Measurements from ENCODE around the gene HELT. TPM values are rescaled to one million over a fixed set of nuclear protein-coding genes. Genes with fewer than 3 reads are reported as not detected.

HELT gene
- total RNA-seq, 1 experiment from 2014 or later: not detected

DNA sequence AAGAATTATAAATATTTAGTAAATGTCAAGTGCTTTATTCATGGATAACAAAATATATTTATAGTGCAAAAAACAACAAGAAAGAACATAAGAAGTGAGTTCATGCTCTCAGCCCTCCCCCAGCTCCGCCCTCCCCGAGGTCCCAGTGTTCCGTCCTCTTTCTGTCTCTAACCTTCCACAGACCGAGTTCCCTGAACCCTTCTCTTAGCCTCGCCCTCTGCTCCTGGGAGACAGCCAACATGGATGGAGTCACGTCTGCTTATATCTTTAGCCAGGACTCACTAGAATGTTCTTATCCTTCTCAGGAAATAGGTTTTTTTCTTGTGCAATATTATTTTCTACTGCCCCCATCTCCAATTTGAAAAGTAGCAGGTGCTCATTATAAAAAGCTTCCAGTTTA is 40.1 kb upstream of the HELT start:
- no peak for ATAC-seq
- no peak overlapping the region for H3K9ac ChIP-seq (ENCODE audit: low read length)
- H3K4me2 ChIP-seq (ENCODE audit: low read length): no peak overlapping the region
- H3K4me3 ChIP-seq (ENCODE audit: low read length): no peak overlapping the region
- peaks cover 14% of the 10 kb centered on the region for H3K4me1 ChIP-seq (ENCODE audit: insufficient read depth, low read length)
- no peak overlapping the region for H3K27ac ChIP-seq (ENCODE audit: low read length)
- ChIA-PET CTCF (no interaction called here), POLR2A (ENCODE audit: unreplicated experiment) (no interaction called here)
- TF ChIP-seq EZH2phosphoT487 (IDR thresholded peaks at IDR 0.05; ENCODE audit: borderline replicate concordance, low read length) (no peak), EZH2 (IDR thresholded peaks at IDR 0.05; ENCODE audit: low read length, unreplicated experiment) (no peak)
- TF ChIP-seq, protein P1, sequence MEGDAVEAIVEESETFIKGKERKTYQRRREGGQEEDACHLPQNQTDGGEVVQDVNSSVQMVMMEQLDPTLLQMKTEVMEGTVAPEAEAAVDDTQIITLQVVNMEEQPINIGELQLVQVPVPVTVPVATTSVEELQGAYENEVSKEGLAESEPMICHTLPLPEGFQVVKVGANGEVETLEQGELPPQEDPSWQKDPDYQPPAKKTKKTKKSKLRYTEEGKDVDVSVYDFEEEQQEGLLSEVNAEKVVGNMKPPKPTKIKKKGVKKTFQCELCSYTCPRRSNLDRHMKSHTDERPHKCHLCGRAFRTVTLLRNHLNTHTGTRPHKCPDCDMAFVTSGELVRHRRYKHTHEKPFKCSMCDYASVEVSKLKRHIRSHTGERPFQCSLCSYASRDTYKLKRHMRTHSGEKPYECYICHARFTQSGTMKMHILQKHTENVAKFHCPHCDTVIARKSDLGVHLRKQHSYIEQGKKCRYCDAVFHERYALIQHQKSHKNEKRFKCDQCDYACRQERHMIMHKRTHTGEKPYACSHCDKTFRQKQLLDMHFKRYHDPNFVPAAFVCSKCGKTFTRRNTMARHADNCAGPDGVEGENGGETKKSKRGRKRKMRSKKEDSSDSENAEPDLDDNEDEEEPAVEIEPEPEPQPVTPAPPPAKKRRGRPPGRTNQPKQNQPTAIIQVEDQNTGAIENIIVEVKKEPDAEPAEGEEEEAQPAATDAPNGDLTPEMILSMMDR (conservative IDR thresholded peaks at IDR 0.05; ENCODE audit: low read depth, low read length): no peak
- no peaks in the 10 kb centered on the region for H3K36me3 ChIP-seq (ENCODE audit: low read depth, low read length)
- no TSS peak for BruUV-seq (replicated peaks)
- H3K27me3 ChIP-seq (ENCODE audit: low read length): no peaks in the 10 kb centered on the region
- DNase-seq: no peak
- no peaks in the 10 kb centered on the region for H3K9me2 ChIP-seq (replicated peaks; ENCODE audit: low read length)
- intact Hi-C loops (cut with micrococcal nuclease): no loop called here
- no peaks in the 10 kb centered on the region for H3F3A ChIP-seq (ENCODE audit: low read length, unreplicated experiment)
- H3K9me3 ChIP-seq (ENCODE audit: low read length): no peaks in the 10 kb centered on the region
- no peaks in the 10 kb centered on the region for H4K20me1 ChIP-seq (ENCODE audit: low read length)
- H3K79me2 ChIP-seq (ENCODE audit: low read length): no peaks in the 10 kb centered on the region
- no peak overlapping the region for H2AFZ ChIP-seq (ENCODE audit: low read length)

DNA sequence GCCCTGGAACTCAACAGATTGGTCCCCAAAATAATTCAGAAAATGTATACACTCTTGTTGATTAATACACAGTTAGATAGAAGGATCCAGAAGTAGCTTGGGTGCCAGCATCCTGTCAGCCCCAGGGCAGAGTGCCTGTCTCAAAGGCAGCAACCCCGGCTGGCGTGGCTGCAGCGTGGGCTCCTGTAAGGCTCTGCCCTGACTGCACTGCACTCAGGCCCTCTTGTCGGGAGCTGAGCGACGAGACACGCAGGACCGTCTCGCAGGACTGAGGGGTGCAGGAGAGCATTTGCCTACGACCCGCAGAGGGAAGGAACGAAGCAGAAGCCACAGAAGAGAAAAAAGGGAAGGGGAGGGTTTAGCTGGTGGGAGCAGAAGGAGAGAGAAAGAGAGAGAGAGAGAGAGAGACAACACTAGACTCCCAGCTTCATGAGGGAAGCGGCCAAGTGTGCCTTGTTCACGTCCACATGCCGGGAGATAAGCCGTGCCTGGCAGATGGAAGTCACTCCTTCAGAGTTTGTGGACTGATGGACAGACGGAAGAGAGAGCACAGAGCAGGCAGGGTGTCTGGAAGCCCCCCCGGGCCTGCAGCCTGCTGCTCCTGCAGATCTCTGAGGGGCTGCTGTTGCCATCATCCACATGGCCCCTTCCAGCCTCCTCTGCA is 38.7 kb upstream of the HELT start:
- H2AFZ ChIP-seq (ENCODE audit: low read length): no peak overlapping the region
- H3K9me2 ChIP-seq (replicated peaks; ENCODE audit: low read length): no peaks in the 10 kb centered on the region
- TF ChIP-seq EZH2 (IDR thresholded peaks at IDR 0.05; ENCODE audit: low read length, unreplicated experiment): no peak
- TF ChIP-seq, protein P1 (conservative IDR thresholded peaks at IDR 0.05; ENCODE audit: low read depth, low read length): no peak
- TF ChIP-seq EZH2phosphoT487 (IDR thresholded peaks at IDR 0.05; ENCODE audit: borderline replicate concordance, low read length): no peak
- no peak overlapping the region for H3K4me3 ChIP-seq (ENCODE audit: low read length)
- H3K79me2 ChIP-seq (ENCODE audit: low read length): no peaks in the 10 kb centered on the region
- peaks cover 14% of the 10 kb centered on the region for H3K4me1 ChIP-seq (ENCODE audit: insufficient read depth, low read length)
- no peaks in the 10 kb centered on the region for H4K20me1 ChIP-seq (ENCODE audit: low read length)
- no peaks in the 10 kb centered on the region for H3F3A ChIP-seq (ENCODE audit: low read length, unreplicated experiment)
- H3K4me2 ChIP-seq (ENCODE audit: low read length): peak overlapping the region; percentile 39; the same call in 1 of the 2 replicates
- ChIA-PET POLR2A (ENCODE audit: unreplicated experiment) (no interaction called here), CTCF (no interaction called here)
- H3K27me3 ChIP-seq (ENCODE audit: low read length): no peaks in the 10 kb centered on the region
- H3K36me3 ChIP-seq (ENCODE audit: low read depth, low read length): no peaks in the 10 kb centered on the region
- no peak overlapping the region for H3K9ac ChIP-seq (ENCODE audit: low read length)
- intact Hi-C loops (cut with micrococcal nuclease): no loop called here
- no peak overlapping the region for H3K27ac ChIP-seq (ENCODE audit: low read length)
- ATAC-seq: no peak
- no peaks in the 10 kb centered on the region for H3K9me3 ChIP-seq (ENCODE audit: low read length)
- DNase-seq: no peak
- no TSS peak for BruUV-seq (replicated peaks)

DNA sequence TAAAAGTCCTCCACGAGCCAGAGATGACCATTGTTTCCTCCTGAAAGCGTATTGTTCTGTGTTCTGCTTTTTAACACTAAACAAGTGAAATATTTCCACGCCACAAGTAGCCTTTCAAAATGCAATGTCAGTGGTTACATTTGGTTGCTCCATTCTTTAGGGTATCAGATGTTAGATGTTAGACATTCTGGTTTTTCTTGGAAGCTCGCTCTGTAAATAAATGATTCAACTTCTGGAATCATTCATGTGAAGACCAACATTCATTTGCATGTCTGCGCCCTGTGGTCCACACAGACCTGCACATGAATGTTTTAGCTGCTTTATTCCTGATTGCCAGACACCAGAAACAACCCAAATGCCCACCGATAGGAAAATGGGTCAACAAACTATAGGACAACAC is 38.0 kb upstream of the HELT start:
- Histone ChIP-seq H3F3A (ENCODE audit: low read length, unreplicated experiment) (no peaks in the 10 kb centered on the region), H3K27me3 (ENCODE audit: low read length) (no peaks in the 10 kb centered on the region), H3K9ac (ENCODE audit: low read length) (no peak overlapping the region), H3K9me2 (replicated peaks; ENCODE audit: low read length) (no peaks in the 10 kb centered on the region), H3K4me3 (ENCODE audit: low read length) (no peak overlapping the region; the same call in 1 of the 2 replicates), H3K4me1 (ENCODE audit: insufficient read depth, low read length) (peaks cover 14% of the 10 kb centered on the region), H3K9me3 (ENCODE audit: low read length) (no peaks in the 10 kb centered on the region), H2AFZ (ENCODE audit: low read length) (0 out of 2 replicates have a peak overlapping the region, but pooled peaks have one; percentile 26), H3K27ac (ENCODE audit: low read length) (no peak overlapping the region), H4K20me1 (ENCODE audit: low read length) (no peaks in the 10 kb centered on the region), H3K79me2 (ENCODE audit: low read length) (no peaks in the 10 kb centered on the region), H3K36me3 (ENCODE audit: low read depth, low read length) (no peaks in the 10 kb centered on the region), H3K4me2 (ENCODE audit: low read length) (peak overlapping the region; percentile 39)
- TF ChIP-seq EZH2phosphoT487 (IDR thresholded peaks at IDR 0.05; ENCODE audit: borderline replicate concordance, low read length) (no peak), EZH2 (IDR thresholded peaks at IDR 0.05; ENCODE audit: low read length, unreplicated experiment) (no peak)
- TF ChIP-seq, protein P1 (conservative IDR thresholded peaks at IDR 0.05; ENCODE audit: low read depth, low read length): no peak
- BruUV-seq (replicated peaks): no TSS peak
- ATAC-seq (no peak), DNase-seq (peak; percentile 54)
- ChIA-PET CTCF (no interaction called here), POLR2A (ENCODE audit: unreplicated experiment) (no interaction called here)
- intact Hi-C loops (cut with micrococcal nuclease): no loop called here
